GM21423 (cell line): ENCODE results near the gene GRM7.

Experiments used
- ATAC-seq: cut with Tn5 transposase; IDR thresholded peaks from one replicate; pipeline ENCODE4 v1.9.1; 2021; ENCODE audit warnings: mild to moderate bottlenecking, moderate library complexity; ENCODE audit not compliant: unreplicated experiment

GRM7 gene

DNA sequence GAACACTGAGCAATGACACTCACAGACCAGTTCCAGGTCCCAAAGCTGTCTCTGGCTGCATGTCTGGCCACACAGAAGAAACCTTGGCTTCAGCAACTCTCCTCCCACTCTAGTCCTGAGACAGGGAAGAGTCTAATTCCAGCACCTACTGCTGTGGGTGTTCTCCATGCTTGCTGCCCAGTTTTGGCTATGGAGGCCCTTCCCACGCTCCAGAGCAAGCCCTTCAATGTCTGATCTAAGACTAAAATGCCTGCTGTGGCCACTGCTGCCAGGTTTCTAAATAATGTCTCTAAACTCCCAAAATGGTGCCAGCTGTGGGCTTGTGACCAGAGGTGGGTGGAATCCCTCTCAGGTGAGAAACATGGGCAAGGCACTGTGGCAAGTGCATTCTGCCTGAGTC lies 531.3 kb downstream of the GRM7 start:
- ATAC-seq = no peak

DNA sequence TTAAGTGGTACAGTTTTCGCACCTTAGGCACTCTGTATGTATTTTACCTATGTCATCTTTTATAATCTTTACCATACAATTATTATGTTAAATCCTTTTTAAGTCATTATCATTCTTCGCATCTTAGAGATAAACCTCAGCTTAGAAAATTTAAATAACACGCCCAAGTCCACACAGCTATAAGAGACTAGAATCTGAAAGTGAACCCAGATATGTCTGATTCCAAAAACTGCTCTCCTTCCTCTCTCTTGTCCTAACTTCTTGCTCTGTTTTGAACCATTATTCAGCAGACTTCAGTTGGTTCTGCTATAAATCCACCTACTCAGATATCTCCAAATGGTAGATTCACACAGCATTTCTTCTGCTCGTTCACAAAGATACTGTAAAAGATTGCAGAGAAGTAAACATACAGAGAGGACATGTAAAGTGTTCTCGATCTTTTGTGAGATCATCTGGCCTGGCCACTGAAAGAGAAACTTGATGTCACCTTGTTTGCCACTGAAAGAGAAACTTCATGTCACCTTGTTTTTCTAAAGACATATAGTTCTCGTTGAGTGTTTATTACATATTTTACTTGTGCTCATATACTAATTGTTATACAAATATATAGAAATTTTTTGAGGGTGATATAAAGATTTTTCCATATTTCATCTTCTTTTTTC lies 533.2 kb downstream of the GRM7 start:
- no peak for ATAC-seq

DNA sequence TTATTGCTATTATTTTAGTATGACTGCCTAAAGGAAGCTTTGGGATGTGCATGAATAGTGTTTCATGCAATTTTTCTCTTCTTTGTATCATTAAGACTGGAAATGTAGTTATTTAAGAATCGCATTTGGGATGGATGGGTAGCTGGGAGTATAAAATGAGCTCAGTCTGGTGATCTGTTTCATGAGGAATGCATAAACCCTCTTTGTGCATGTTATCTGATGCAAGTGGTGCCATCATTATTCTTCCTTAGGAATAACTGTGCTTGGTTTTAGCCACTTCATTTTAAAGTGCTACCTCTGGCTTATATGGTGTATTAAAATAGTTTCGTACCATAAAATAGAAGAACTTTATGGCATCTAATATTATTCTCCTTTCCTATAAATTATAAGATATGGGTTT lies 535.6 kb downstream of the GRM7 start:
- no peak for ATAC-seq

DNA sequence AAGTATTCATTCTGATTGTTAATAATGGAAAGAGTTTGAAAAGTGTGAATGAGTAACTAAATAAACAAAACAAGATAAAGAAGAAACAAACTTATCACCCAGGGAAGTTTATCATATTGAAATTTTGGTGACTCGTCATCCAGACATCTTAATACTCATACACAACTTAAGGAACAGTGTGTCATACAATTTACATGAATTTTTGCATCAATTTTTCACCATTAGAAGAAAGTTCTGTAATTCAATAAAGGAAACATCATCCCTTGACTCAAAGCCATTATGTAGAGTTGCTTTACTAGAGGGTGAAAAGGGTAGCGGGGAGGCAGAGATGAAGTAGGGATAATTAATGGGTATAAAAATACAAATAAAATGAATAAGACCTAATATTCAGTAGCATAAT lies 536.2 kb downstream of the GRM7 start:
- ATAC-seq = no peak

DNA sequence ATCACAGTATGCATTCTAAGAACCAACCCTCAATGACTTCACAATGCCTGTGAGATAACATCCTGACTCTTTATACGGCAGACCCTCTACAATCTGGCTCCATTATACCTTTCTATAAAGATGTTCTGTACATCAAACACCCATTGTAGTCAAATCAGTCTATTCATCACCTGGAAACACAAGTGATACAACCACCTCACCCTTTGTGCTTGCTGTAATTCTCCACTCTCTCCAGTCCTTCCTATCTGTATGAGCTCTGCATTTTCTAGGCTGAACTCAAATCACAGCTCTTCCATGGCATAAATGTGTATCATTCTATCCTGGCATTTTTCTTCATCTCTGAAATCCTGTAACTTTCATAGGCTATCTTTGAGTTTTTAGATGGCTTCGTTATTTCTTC lies 539.4 kb downstream of the GRM7 start:
- no peak for ATAC-seq

DNA sequence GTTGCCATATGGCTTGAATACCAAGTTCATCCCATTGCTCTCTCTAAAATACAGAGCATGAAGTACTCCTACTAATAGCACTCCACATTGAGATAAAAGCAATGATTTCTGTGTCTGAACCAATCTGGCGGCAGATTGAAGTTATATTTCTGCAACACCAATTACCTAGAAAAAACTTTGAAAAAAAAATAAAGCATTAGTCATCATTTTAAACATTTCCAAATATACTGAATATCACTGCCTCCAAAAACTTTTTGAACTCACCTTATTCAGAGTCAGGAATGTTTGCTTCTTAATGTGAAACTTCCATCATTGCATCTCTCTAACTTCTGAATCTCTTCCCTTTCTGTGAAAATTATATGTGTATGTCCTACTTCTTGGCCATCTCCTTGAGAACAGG lies 540.5 kb downstream of the GRM7 start:
- no peak for ATAC-seq

DNA sequence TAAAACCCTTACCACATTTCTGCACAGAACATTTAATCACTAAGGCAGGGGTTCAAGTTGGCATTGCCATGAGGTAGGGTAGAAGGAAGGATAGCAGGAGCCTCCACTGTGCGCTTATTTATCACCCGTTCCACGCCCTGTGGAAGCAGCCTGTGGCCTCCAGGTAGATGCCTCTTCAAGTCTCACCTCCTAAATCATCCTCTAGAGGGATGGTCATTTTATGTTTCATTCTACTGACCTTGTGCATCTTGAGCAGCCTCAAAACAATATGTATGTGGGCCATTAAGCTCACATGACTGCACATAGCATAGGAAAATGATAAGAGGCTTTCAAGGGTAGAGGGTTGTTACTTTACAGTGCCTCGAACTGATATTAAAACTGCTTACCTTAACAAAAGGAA lies 546.2 kb downstream of the GRM7 start:
- ATAC-seq = no peak

DNA sequence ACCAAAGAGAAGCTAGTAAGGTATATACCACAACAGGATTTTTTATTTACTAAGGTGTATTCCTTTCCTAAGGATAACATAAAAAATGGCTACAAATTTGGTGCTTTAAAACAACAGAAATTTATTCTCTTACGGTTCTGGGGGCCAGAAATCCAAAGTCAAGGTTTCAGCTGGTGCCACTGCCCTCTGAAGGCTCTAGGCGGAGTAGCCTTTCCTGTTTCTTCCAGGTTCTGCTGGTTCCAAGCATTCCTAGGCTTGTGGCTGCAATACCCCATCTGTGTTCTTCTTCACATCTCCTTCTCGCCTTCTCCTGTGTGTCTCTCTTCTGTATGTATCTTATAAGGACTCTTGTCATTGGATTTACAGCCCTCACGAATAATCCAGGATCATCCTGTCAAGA lies 549.9 kb downstream of the GRM7 start:
- no peak for ATAC-seq

DNA sequence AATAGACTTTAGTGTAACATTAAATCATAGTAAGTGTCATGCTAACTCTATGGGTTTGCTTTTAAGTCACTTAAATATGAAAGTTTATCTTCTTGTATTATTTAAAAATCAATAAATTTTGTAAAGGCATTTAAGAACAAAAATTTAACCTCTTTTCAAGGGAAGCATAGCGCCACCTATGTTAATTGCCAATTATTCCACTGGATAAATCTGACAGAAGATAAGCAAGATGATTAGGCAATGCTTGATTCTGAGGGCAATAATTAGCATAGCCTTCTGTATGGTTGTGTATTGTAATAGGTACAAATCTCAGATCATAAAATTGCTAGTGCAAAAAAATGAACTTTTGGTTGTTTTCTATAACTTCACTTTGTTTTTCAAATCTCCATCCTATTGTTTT lies 560.1 kb downstream of the GRM7 start:
- no peak for ATAC-seq

DNA sequence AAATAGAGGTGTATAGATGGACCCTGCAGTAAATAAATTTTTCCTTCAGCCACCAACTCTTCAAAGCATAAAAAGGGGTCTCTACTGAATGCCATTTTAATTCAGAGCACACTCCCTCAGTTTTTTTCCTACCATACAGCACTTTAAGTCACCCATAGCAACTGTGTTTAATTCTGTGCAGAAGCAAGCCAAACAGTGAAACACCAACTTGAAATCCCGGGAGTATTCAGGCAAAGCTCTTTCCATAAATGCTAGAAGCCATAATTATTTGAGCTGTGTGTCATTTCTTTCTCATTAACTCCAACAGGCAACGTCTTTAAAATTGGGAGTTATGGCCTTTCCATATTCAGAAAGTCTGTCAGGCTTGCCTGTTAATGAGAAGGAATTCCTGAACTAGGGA lies 562.1 kb downstream of the GRM7 start:
- no peak for ATAC-seq

DNA sequence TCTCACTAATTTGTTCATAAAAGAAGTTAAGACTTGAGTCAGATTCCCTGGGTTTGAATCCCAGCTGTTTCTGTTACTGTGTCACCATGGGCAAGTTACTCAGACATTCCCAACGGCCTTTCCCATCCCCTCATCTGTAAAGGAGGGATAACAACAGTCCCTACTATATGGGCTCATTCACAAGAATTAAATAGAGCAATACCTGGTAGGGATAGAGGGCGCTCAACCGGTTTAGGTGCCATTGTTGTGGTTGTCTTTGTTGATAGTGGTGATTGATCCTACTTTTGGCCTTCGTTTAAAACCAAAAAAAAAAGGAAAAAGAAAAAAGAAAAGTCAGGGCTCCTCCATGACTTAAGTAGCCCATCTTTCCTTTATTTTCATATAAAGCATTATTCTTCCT lies 563.1 kb downstream of the GRM7 start:
- no peak for ATAC-seq

DNA sequence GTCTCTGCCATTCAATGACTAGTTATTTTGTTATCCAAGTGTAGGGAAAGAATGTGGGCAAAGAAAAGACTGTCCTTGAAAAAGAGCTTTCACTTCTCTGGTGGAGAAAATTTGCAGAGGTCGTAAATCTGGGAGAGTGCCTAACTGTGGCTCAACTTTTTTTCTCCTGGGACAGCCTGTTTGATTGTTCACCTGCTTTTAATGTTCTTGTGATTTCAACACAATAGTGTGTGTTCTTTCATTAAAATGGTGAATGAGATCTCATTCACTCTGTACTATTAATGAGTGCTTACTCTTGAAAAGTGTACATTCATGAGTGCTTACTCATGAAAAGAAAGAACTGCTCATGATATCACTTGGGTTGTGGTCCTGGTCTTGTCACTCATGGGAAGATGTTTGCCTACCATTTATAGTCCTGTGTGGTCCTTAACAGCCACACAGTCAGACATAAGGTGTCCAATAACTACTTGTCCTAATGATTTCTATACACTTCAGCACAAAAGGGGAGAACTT lies 567.3 kb downstream of the GRM7 start:
- no peak for ATAC-seq

DNA sequence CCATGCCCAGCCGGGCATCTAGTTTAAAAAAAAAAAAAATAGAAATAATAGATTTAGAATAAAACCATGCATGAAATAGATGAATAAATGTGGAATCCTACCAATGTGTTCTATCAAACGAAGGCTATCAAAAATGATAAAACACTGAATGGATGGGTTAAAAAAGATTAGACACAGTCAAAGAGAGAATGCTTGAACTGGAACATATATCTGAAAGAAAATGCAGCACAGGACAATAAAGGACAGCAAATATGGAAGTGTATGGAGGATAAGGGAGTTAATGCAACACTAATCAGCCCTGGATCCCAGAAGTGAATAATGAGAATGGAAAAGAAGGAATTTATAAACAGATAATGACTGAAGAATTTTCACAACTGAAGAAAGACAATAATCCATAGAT lies 571.7 kb downstream of the GRM7 start:
- ATAC-seq = no peak

DNA sequence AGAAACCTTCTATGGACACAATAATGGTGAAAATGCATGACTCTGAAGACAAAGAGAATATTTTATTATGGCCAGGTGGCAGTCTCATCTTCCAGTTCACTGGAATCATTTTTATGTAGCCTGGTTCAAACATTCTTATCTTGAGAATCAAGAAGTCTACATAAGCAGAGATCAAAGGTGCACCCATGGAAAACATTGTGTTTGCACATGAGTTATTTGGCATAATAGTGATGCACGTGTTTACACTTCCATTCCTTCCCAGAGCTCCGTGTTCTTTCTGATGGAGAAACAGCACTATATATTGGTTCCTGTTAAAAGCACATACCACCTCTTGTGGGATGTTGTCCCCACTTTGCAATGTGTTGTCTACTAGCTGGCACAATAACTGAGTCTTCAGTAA lies 572.2 kb downstream of the GRM7 start:
- no peak for ATAC-seq

DNA sequence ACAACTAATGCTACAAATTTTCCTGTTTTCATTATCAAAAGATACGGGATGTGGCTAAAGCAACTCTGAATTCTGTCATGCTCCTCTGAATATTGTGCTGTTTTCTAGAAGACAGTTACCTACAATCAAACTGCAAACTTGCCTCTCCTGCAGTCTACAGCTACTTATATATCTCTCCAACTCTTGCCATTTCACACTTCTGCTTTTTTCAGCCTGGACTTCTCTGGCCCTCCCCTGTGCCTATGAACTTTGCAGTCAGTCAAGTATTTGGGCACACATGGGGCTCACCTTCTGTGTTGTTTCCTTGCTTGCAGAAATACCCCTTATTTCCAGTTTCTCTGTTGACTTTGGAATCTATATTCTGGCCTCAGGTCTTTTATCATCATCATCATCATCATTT lies 575.6 kb downstream of the GRM7 start:
- no peak for ATAC-seq

DNA sequence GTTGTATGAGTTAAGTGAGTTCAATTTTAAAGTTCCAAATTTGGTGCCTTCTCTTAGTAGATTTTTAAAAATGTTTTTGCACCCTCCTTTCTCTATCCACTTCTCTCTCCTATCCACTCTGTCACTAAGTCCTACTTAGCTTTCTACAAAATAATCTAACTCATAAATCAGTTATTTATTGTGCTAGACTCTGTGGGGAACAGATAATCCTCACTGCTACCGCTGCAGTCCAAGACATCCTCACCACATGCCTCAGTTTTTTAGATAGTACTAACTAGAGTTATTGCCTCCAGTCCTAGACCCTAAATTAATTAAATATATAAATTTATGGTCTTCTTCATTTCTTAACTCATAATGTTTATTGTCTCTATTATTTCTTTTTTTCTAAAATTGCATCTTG lies 576.3 kb downstream of the GRM7 start:
- ATAC-seq = no peak

DNA sequence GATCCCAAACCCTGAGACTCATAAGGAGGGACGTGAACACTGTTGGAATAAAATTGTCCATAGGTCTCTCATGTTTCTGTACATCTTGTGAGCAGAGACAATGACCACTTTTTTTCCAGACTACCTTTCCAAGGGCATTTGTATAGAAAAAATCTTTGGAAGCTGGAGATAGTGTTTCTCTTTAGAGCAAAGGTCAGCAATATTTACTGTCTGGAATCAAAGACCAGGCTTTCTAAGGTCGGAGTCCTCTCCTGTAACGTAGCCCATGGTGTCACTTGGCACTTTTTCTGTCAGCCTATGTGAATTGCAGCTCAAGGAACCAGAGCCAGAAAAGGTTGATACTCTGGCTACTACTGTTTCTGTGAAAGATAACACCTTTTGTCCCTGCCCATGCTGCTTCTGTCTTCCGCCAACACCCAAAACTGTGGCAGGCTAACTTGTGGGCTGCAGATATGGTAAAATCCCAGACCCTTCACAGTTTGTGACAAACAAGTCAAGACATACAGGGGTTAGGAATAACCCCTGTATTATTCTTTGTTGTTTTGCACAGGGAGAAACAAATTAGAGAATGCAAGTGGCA lies 578.3 kb downstream of the GRM7 start:
- ATAC-seq = no peak

DNA sequence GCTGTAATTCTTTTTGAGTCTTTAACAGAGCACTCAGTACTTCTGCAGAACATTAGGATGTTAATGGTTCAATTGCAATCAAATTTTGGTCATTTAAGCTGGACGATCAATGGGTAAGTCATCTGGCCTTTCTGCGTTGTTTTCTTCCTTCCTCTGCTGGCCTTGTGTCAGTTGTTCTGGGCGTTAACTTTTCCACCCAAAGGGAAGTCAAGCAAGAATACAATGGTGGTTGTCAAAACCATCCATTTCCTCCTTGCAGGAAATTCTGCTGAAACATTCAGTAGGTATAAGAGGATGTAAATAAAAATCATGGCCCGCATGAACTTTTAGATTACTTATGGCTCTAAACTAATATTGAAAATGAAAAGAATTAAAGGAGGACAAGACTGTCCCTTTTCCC lies 584.0 kb downstream of the GRM7 start:
- no peak for ATAC-seq

DNA sequence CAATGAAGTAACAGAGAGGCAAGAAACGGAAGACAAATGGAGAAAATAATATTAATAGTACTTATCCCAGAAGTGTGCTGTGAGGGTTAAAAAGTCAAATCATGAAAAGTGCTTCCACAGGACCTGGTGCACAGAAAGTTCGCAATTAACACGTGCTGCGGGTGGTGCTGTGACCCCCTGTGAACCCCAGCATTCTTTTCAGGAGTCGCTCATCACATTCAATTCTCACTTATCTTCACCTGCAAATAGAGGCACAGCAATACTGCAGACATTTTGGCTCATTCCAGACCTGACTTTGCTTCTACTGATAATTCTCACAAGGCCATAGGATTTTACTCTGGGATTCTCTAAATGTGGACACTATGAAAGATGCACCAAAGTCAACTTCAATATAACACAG lies 584.4 kb downstream of the GRM7 start:
- no peak for ATAC-seq

DNA sequence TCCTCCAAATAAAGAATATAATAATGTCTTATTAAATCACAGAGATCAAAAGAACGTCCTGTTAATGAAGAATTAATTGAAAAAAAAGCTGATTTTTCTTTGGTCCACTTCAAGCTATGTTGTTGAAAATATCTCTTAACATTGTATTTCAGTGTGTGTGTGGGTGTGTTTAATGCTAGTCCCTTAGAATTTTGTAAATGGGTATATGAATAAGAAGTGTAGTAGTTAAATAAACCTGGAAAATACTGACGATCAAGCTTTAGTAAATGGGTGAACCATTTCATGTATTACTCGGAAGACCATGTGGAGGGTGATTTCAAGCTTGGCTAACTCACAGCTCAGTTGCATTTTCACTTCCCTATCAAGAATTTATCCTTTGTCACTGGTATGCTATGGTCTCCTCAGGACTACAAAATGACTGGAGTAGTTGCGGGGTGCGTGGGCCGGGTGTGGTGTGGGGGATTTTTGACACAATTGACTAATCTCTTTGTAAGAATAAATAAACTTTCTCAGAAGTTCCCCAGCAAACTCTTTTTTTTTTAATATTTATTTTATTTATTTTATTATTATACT lies 586.4 kb downstream of the GRM7 start:
- peak; percentile 94 for ATAC-seq

DNA sequence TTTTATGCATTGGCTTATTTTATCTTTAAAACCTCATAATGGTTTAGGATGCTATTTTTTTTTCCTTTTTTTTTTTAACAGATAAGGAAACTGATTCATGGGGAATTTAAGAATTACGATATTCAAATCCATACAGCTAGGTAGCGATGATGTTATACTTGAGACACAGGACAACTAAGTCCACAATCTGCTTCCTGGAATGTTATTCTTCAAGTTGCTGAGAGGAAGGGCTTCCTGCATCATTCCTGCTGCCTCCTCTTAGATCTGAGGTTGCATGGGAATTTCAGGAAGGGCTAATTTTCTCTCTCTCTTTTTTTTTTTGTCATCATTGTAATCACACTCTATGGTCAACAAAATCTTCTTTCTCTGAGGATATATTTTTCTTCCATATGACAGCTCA lies 595.5 kb downstream of the GRM7 start:
- no peak for ATAC-seq

DNA sequence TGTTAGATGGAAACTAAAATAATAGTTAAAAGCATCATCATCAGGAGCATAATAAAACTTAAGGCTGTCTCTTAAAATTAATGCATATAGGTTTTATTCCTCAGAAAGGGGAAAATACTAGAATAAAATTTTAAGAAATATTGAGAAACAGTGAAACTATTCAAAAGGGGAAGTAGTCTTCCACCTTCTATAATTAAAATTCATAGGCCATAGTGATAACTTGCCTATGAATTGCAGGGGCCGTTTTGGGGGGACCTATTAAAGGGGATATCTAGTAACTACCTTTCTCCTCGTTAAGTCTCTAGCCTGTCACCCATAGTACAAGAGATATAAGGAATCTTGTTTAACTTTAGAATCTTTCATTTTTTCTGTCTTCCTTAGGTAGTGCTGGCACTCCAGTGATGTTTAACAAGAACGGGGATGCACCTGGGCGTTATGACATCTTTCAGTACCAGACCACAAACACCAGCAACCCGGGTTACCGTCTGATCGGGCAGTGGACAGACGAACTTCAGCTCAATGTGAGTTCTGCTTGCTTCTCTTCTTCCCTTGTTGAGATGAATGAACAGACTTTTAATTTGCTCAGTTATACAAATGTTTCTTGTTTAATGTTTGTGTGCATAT lies 600.4 kb downstream of the GRM7 start:
- peak; percentile 74 for ATAC-seq
